PC-3 (cell line): ENCODE measurements around the gene EPHB2.

Experiments
- CTCF ChIP-seq: fragments of 300-600 bp; sonication (generic); conservative IDR thresholded peaks from 2 replicates; pipeline ENCODE4 v1.5.1; 2017; ENCODE audit warnings: antibody characterized with exemption, low read depth, mild to moderate bottlenecking, low read length
- EZH2 ChIP-seq: fragments of 300-600 bp; sonication (generic); IDR thresholded peaks from one replicate; pipeline ENCODE4 v1.6.1; 2017; ENCODE audit warnings: antibody characterized with exemption, mild to moderate bottlenecking, low read length; ENCODE audit not compliant: unreplicated experiment
- EZH2phosphoT487 ChIP-seq: fragments of 300-600 bp; sonication (generic); IDR thresholded peaks from 2 replicates; pipeline ENCODE4 v1.6.1; 2018; ENCODE audit warnings: mild to moderate bottlenecking, antibody characterized with exemption, low read length, borderline replicate concordance

- TF ChIP-seq CTCF: no peak
- no peak for TF ChIP-seq EZH2
- TF ChIP-seq EZH2phosphoT487: no peak
Observed at GRCh38 chr1:22774833-22775182, 64.2 kb downstream of the EPHB2 start.
